ENCODE data around the gene WWC2. TPM values are rescaled to one million over a fixed set of nuclear protein-coding genes. Genes with fewer than 3 reads are reported as not detected.

Gene WWC2
- total and polyA plus RNA-seq, 2 donors (not counting 3 experiments of a cell fraction or from before 2014, with no cell fraction given), result 12.9 to 52.2 TPM

GRCh38 chr4:183097231-183098018, 1.6 kb upstream of the WWC2 start:
- Histone ChIP-seq H3K4me3 (replicated peaks in 1 of 3; ENCODE audit: insufficient read depth in 1 of 3, low read depth in 1 of 3, low read length in 3 of 3) (peak overlapping the region in 2 of 3 experiments; percentile 80 to 83), H3K9ac (replicated peaks; ENCODE audit: extremely low read depth, insufficient read depth, low read length) (peak overlapping the region; percentile 98), H2AFZ (ENCODE audit: low read depth, low read length) (peak overlapping the region; percentile 40), H3K4me2 (ENCODE audit: insufficient read depth, low read length) (peak overlapping the region; percentile 89), H3K27ac (ENCODE audit: insufficient read depth, low read depth, low read length) (peak overlapping the region; percentile 99), H3K79me2 (ENCODE audit: control insufficient read depth, insufficient read depth, low read length) (peaks cover 31% of the 10 kb centered on the region), H3K36me3 (ENCODE audit: control insufficient read depth in 2 of 2, extremely low read depth in 1 of 2, insufficient read depth in 2 of 2, low read length in 2 of 2) (no peaks in the 10 kb centered on the region), H3K27me3 (ENCODE audit: control insufficient read depth in 2 of 2, insufficient read depth in 2 of 2, low read length in 2 of 2) (no peaks in the 10 kb centered on the region), H4K20me1 (replicated peaks; ENCODE audit: control insufficient read depth, extremely low read depth, insufficient read depth, low read length) (no peaks in the 10 kb centered on the region), H3K9me3 (replicated peaks; ENCODE audit: control insufficient read depth, insufficient read depth, low read length) (no peaks in the 10 kb centered on the region), H3K4me1 (ENCODE audit: control insufficient read depth, extremely low read depth, insufficient read depth, low read length) (peaks cover 24% of the 10 kb centered on the region), H3K9me1 (replicated peaks; ENCODE audit: control insufficient read depth, extremely low read depth, insufficient read depth, low read length) (no peaks in the 10 kb centered on the region)
- intact Hi-C loops (cut with micrococcal nuclease), result loop anchor here (1.0 to 10.0 kb wide), 4 partner anchors 238 to 505 kb away; partner anchors contain the start of genes CDKN2AIP and ING2
- DNase-seq (ENCODE audit: low read depth, low spot score) (no peak), FAIRE-seq (no peak)
- POLR2A ChIA-PET, result no interaction called here
- TF ChIP-seq POLR2AphosphoS5 (IDR thresholded peaks at IDR 0.05; ENCODE audit: insufficient read depth, low read depth, low read length) (no peak), POLR2A (IDR thresholded peaks at IDR 0.05; ENCODE audit: low read depth, low read length) (no peak), FOS (IDR thresholded peaks at IDR 0.05; ENCODE audit: borderline replicate concordance, insufficient read depth, low read length) (no peak), CTCF (IDR thresholded peaks at IDR 0.05; ENCODE audit: extremely low read depth in 1 of 2, insufficient read depth in 1 of 2, low read depth in 1 of 2, low read length in 2 of 2) (no peak), MAX (IDR thresholded peaks at IDR 0.05; ENCODE audit: insufficient read depth, insufficient read length) (no peak), JUN (IDR thresholded peaks at IDR 0.05; ENCODE audit: borderline replicate concordance, insufficient read depth, insufficient read length, low read depth) (no peak), GATA2 (IDR thresholded peaks at IDR 0.05; ENCODE audit: insufficient read depth, insufficient read length, low read depth, low read length) (no peak), MYC (IDR thresholded peaks at IDR 0.05; ENCODE audit: low read depth, low read length) (no peak), EZH2 (IDR thresholded peaks at IDR 0.05; ENCODE audit: borderline replicate concordance, low read depth, low read length, severe bottlenecking) (no peak)
- dilution Hi-C loops (cut with MboI; ENCODE audit: extremely low pct_ligation_motif_present, low sequenced_read_pairs), result loop anchor here (10.0 kb wide), 1 partner anchor 157 kb away; no protein-coding TSS in a partner anchor
- BruUV-seq (replicated peaks), result no TSS peak
- CTCF ChIA-PET, result interaction anchor here (0.7 to 5.1 kb wide), 11 partner anchors 17 to 165 kb away, joined by 3 to 32 read pairs (median 5); no protein-coding TSS in a partner anchor

All from endothelial cell of umbilical vein (primary cell).